Vagina (tissue), 2 donors: ENCODE data around the gene HYOU1.

Experiments
- POLR2A ChIP-seq, 2 donors: fragments of 450-650 bp; IDR thresholded peaks; one replicate each; pipeline ENCODE4 v1.6.1; 2017; ENCODE audit warnings: antibody characterized with exemption in 2 of 2, mild to moderate bottlenecking in 2 of 2, moderate library complexity in 2 of 2
- TF ChIP-seq, protein P1 (sequence below), 3 experiments: fragments of 450-650 bp in 2 of 3; fragments of 200-600 bp in 1 of 3; sonication (generic) in 1 of 3; IDR thresholded peaks; one replicate each; pipeline ENCODE4 v1.5.1; 2017 to 2019; ENCODE audit warnings: antibody characterized with exemption in 3 of 3, mild to moderate bottlenecking in 2 of 3, moderate library complexity in 2 of 3

DNA sequence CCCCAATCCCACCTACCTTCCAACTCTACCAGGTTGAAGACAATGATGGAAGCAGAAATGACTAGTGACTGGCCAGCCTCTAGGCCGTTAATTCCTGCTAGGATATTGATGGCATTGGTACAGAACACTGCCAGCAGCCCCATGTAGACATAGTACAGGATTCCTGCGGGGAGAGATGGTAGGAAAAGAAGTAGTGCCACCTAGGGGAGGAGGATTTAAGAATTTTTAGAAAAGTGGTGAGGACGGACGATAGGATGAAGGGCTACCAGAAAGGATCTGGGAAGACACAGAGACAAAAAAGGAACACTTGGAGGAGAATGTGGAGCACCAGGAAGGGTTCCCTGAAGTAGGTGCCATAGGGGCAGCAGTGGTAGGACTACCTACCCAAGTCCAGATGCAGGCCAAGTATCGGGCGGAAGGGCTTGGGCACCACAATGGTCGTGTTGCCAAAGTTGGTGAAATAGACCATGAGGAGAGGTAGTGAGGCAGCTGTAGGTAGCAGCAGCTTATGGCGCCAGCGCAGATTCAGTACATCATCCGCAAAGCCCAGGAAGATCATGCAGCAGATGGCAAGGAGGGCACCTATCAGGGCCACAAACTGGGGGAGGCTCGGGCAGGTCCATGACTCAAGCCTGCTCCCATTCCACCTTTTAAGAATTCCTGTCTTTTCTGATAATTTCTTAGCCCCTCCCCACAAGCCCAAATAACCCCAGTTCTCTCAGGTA is 43.4 kb upstream of the HYOU1 start:
- TF ChIP-seq POLR2A (IDR thresholded peaks at IDR 0.05) = no peak
- TF ChIP-seq, protein P1, sequence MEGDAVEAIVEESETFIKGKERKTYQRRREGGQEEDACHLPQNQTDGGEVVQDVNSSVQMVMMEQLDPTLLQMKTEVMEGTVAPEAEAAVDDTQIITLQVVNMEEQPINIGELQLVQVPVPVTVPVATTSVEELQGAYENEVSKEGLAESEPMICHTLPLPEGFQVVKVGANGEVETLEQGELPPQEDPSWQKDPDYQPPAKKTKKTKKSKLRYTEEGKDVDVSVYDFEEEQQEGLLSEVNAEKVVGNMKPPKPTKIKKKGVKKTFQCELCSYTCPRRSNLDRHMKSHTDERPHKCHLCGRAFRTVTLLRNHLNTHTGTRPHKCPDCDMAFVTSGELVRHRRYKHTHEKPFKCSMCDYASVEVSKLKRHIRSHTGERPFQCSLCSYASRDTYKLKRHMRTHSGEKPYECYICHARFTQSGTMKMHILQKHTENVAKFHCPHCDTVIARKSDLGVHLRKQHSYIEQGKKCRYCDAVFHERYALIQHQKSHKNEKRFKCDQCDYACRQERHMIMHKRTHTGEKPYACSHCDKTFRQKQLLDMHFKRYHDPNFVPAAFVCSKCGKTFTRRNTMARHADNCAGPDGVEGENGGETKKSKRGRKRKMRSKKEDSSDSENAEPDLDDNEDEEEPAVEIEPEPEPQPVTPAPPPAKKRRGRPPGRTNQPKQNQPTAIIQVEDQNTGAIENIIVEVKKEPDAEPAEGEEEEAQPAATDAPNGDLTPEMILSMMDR (IDR thresholded peaks at IDR 0.05) = no peak
